HUES48 (cell line): Measurements from ENCODE around the gene ANKRD22.

ENCODE experiments used
- H3K27ac ChIP-seq: one replicate; pipeline ENCODE4 v1.7.0; 2013; ENCODE audit warnings: low read depth, low read length, inconsistent platforms
- H3K27me3 ChIP-seq: 2 replicates; pipeline ENCODE4 v1.6.1; 2013; ENCODE audit warnings: mild to moderate bottlenecking, low read length; ENCODE audit not compliant: control insufficient read depth, insufficient read depth
- H3K36me3 ChIP-seq: 2 replicates; pipeline ENCODE4 v1.6.1; 2013; ENCODE audit warnings: low read length; ENCODE audit not compliant: control insufficient read depth, insufficient read depth
- H3K4me1 ChIP-seq: 2 replicates; pipeline ENCODE4 v1.6.1; 2013; ENCODE audit warnings: mild to moderate bottlenecking, low read length; ENCODE audit not compliant: control insufficient read depth, insufficient read depth
- H3K4me3 ChIP-seq: 2 replicates; pipeline ENCODE4 v1.5.1; 2013; ENCODE audit warnings: mild to moderate bottlenecking, low read depth, low read length
- H3K9ac ChIP-seq: 2 replicates; pipeline ENCODE4 v1.6.1; 2013; ENCODE audit warnings: mild to moderate bottlenecking, low read depth, low read length, moderate library complexity
- H3K9me3 ChIP-seq: 2 replicates; pipeline ENCODE4 v1.6.1; 2013; ENCODE audit warnings: low read length; ENCODE audit not compliant: control insufficient read depth, insufficient read depth

Gene ANKRD22

DNA sequence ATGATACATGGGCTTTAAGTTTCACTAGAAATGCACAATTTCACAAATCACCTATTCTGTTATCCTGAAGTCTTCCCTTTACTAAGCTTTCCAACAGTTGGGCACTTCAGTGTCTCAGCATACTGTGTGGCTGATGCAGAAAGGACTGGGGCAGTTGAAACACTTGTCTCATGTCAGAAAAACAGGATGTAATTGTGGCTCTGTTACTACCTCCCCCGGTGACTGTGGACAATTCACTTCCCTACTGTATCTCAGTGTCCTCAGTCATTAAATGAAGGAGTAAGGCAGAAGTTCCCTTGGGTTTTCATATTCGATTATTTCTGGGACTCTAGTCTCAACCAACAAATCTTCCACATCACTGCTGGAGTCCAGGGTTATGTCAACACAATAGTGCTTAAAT is 17.9 kb downstream of the ANKRD22 start:
- no peaks in the 10 kb centered on the region for H3K36me3 ChIP-seq
- H3K9ac ChIP-seq: no peak overlapping the region
- no peak overlapping the region for H3K4me3 ChIP-seq
- H3K4me1 ChIP-seq: no peaks in the 10 kb centered on the region
- no peaks in the 10 kb centered on the region for H3K9me3 ChIP-seq
- H3K27me3 ChIP-seq: no peaks in the 10 kb centered on the region
- H3K27ac ChIP-seq: no peak overlapping the region

- no peak overlapping the region for H3K9ac ChIP-seq
- no peak overlapping the region for H3K4me3 ChIP-seq
- H3K27me3 ChIP-seq: no peaks in the 10 kb centered on the region
- no peak overlapping the region for H3K27ac ChIP-seq
- H3K4me1 ChIP-seq: no peaks in the 10 kb centered on the region
- no peaks in the 10 kb centered on the region for H3K36me3 ChIP-seq
- H3K9me3 ChIP-seq: no peaks in the 10 kb centered on the region
Measured at GRCh38 chr10:88833156-88833555, 18.5 kb downstream of the ANKRD22 start.

- Histone ChIP-seq H3K4me3 (no peak overlapping the region), H3K9me3 (no peaks in the 10 kb centered on the region), H3K27me3 (no peaks in the 10 kb centered on the region), H3K27ac (no peak overlapping the region), H3K9ac (no peak overlapping the region), H3K36me3 (no peaks in the 10 kb centered on the region), H3K4me1 (no peaks in the 10 kb centered on the region)
Measured at GRCh38 chr10:88832376-88832775, 19.3 kb downstream of the ANKRD22 start.

DNA sequence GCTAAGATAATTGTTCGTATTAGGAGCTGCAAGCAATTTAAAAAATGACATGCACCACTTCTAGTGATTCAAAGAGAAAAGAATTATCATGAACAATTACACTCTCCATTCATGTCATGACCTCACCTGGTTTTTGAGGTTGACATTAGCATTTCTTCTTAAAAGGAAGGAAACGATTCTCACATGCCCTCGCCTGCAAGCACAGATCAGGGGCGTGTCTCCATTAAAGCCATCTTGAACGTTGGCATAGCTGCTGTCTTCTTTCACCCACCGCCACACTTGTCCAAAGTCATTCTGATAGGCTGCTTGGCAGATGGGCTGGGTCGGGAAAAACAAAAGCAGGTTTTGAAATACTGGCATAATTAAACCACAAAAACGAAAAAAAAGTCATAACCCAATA is 19.9 kb downstream of the ANKRD22 start:
- H3K9me3 ChIP-seq: no peaks in the 10 kb centered on the region
- H3K4me3 ChIP-seq: no peak overlapping the region
- no peaks in the 10 kb centered on the region for H3K36me3 ChIP-seq
- no peak overlapping the region for H3K9ac ChIP-seq
- no peaks in the 10 kb centered on the region for H3K27me3 ChIP-seq
- H3K4me1 ChIP-seq: no peaks in the 10 kb centered on the region
- no peak overlapping the region for H3K27ac ChIP-seq

- Histone ChIP-seq H3K4me1 (no peaks in the 10 kb centered on the region), H3K27me3 (no peaks in the 10 kb centered on the region), H3K27ac (no peak overlapping the region), H3K4me3 (no peak overlapping the region), H3K9me3 (no peaks in the 10 kb centered on the region), H3K9ac (no peak overlapping the region), H3K36me3 (no peaks in the 10 kb centered on the region)
Measured at GRCh38 chr10:88830643-88831268, 20.9 kb downstream of the ANKRD22 start.

- no peaks in the 10 kb centered on the region for H3K36me3 ChIP-seq
- no peak overlapping the region for H3K4me3 ChIP-seq
- H3K27ac ChIP-seq: no peak overlapping the region
- H3K9me3 ChIP-seq: no peaks in the 10 kb centered on the region
- no peak overlapping the region for H3K9ac ChIP-seq
- no peaks in the 10 kb centered on the region for H3K27me3 ChIP-seq
- no peaks in the 10 kb centered on the region for H3K4me1 ChIP-seq
Measured at GRCh38 chr10:88828310-88828709, 23.3 kb downstream of the ANKRD22 start.

DNA sequence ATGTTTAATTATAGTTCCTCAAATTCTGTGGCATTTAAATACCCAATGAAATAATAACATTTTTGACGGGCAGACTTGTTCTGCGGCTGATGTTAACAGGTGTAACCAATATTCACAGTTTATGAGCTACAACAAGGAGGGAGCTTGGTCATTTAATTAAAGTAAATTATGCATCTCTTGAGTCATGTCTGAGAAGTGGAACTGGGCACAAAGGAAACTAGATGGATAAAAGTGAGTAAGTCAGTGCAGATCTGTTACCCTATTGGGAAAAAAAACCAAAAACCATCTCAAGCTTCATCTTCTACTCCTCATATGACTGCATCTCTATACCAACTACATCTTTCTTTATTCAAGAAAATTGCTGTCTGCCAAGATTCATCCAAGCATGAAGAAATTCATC is 24.0 kb downstream of the ANKRD22 start:
- H3K4me3 ChIP-seq: no peak overlapping the region
- H3K4me1 ChIP-seq: no peaks in the 10 kb centered on the region
- no peaks in the 10 kb centered on the region for H3K27me3 ChIP-seq
- H3K27ac ChIP-seq: no peak overlapping the region
- H3K9me3 ChIP-seq: no peaks in the 10 kb centered on the region
- no peak overlapping the region for H3K9ac ChIP-seq
- no peaks in the 10 kb centered on the region for H3K36me3 ChIP-seq

DNA sequence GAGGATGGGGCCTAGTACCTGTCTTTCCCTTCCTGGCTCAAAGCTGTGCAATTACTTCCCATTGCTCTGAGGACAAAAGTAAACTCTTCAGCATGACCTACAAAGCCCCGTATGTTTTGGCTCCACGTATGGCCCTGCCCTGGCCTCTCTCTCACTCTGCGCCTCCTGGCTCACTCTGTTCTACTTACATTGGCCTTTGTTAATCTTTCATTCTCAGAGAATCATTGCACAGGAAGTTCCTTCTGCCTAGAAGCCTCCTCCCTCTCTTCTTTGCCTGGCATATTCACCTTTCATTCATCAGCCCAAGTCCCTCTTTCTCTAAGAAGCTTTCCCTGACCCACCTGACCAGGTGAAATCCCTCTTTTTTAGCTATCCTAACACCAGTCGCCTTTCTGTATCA is 25.3 kb downstream of the ANKRD22 start:
- H3K9ac ChIP-seq: no peak overlapping the region
- no peaks in the 10 kb centered on the region for H3K36me3 ChIP-seq
- no peak overlapping the region for H3K27ac ChIP-seq
- H3K9me3 ChIP-seq: no peaks in the 10 kb centered on the region
- H3K4me1 ChIP-seq: no peaks in the 10 kb centered on the region
- H3K27me3 ChIP-seq: no peaks in the 10 kb centered on the region
- no peak overlapping the region for H3K4me3 ChIP-seq

DNA sequence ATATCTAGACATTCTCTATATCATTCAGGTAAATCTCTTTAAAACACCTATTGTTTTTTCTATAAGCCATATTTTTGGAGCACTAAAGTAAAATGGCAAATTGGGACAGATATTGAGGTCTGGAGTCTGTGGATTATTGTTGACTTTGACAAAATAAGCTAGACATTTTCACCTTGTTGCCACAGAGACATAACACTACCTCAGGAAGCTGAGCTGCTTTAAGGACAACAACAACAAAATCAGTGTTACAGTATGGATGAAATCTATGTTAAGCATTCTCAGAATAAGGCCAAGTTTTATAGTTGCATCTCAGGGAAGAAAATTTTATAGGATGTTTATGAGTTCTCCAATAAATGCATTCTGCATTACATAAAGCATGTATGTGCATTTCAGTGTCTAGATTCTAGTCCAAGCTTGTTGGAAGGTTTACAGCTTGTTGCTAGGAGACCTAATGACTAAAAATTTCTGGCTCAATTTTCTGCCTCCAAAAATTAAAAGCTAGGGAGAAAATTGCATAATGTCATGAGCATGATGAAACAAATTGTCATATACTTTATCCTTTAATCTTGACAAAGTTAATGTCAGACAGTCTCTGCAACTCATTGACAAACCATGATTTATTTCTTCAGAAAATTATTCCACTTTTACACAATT is 30.8 kb downstream of the ANKRD22 start:
- Histone ChIP-seq H3K27ac (no peak overlapping the region), H3K9me3 (no peaks in the 10 kb centered on the region)

GRCh38 chr10:88819290-88819689 is 32.4 kb downstream of the ANKRD22 start:
- Histone ChIP-seq H3K27me3 (no peaks in the 10 kb centered on the region), H3K27ac (no peak overlapping the region), H3K9me3 (no peaks in the 10 kb centered on the region), H3K4me1 (no peaks in the 10 kb centered on the region), H3K4me3 (no peak overlapping the region), H3K36me3 (no peaks in the 10 kb centered on the region), H3K9ac (no peak overlapping the region)

More for the DNA sequence above, 30.8 kb downstream of the ANKRD22 start:
- H3K9ac ChIP-seq: no peak overlapping the region
- H3K4me3 ChIP-seq: no peak overlapping the region
- H3K27me3 ChIP-seq: no peaks in the 10 kb centered on the region
- H3K36me3 ChIP-seq: no peaks in the 10 kb centered on the region
- H3K4me1 ChIP-seq: no peaks in the 10 kb centered on the region

- Histone ChIP-seq H3K27ac (no peak overlapping the region), H3K27me3 (no peaks in the 10 kb centered on the region), H3K9ac (no peak overlapping the region), H3K4me3 (no peak overlapping the region), H3K4me1 (no peaks in the 10 kb centered on the region), H3K9me3 (no peaks in the 10 kb centered on the region), H3K36me3 (no peaks in the 10 kb centered on the region)
Measured at GRCh38 chr10:88813200-88813599, 38.4 kb downstream of the ANKRD22 start.
